ENCODE measurements around the gene CDKN2D. TPM values are rescaled to one million over a fixed set of nuclear protein-coding genes. Genes with fewer than 3 reads are reported as not detected.
A peak's percentile ranks its signal among the peaks of the same experiment; 100 is the strongest.

Gene CDKN2D
- total RNA-seq, 1 experiment from 2014 or later = 13.8 TPM

GRCh38 chr19:10518444-10519361 is 50.1 kb downstream of the CDKN2D start:
- Histone ChIP-seq H2AFZ (ENCODE audit: low read depth, low read length, poor library complexity, severe bottlenecking) (peak overlapping the region; percentile 87), H3K9me3 (ENCODE audit: control insufficient read depth in 1 of 2, insufficient read depth in 1 of 2, low read depth in 1 of 2, low read length in 2 of 2) (no peaks in the 10 kb centered on the region), H3K79me2 (ENCODE audit: insufficient read depth, low read length) (no peaks in the 10 kb centered on the region), H3K4me2 (ENCODE audit: low read length) (peak overlapping the region; percentile 100), H4K20me1 (ENCODE audit: insufficient read depth) (no peaks in the 10 kb centered on the region), H3K9ac (ENCODE audit: low read length) (no peak overlapping the region), H3K4me3 (replicated peaks in 1 of 2; ENCODE audit: low read depth in 1 of 2, low read length in 2 of 2) (0 out of 4 replicates have a peak overlapping the region, but pooled peaks of 1 of the 2 experiments have one; percentile 82), H3K9me2 (ENCODE audit: insufficient read depth) (no peaks in the 10 kb centered on the region), H3K36me3 (ENCODE audit: control insufficient read depth in 1 of 2, insufficient read depth in 2 of 2, low read length in 2 of 2) (no peaks in the 10 kb centered on the region), H3K27me3 (ENCODE audit: insufficient read depth, low read length) (no peaks in the 10 kb centered on the region), H3K4me1 (ENCODE audit: control insufficient read depth in 1 of 2, insufficient read depth in 2 of 2, low read length in 2 of 2) (peaks cover 16 to 45% of the 10 kb centered on the region in 2 experiments; a peak in 3 of 4 replicates), H3K27ac (ENCODE audit: low read depth, low read length) (no peak overlapping the region)
- TF ChIP-seq TCF7L2 (IDR thresholded peaks at IDR 0.05; ENCODE audit: borderline replicate concordance, extremely low read depth, insufficient read depth, insufficient read length) = no peak
- TF ChIP-seq ZNF274 (IDR thresholded peaks at IDR 0.05; ENCODE audit: low read depth, low read length) = no peak
- TF ChIP-seq POLR2AphosphoS5 (IDR thresholded peaks at IDR 0.05; ENCODE audit: low read depth, low read length) = no peak
- no peak for TF ChIP-seq EZH2 (IDR thresholded peaks at IDR 0.05)
- TF ChIP-seq EZH2phosphoT487 (IDR thresholded peaks at IDR 0.05; ENCODE audit: borderline replicate concordance) = no peak
- TF ChIP-seq SIN3A (IDR thresholded peaks at IDR 0.05; ENCODE audit: low read depth) = no peak
- ChIA-PET CTCF (interaction anchor here (0.6 to 0.7 kb wide), 2 partner anchors 251 to 380 kb away, joined by 3 read pairs; no protein-coding TSS in a partner anchor), POLR2A (interaction anchor here (0.6 kb wide), 1 partner anchor 10 kb away, joined by 3 read pairs; no protein-coding TSS in a partner anchor), RAD21 (ENCODE audit: low non-redundant PET in 1 of 2, low total read pairs in 2 of 2, uncharacterized antibody in 2 of 2, unreplicated experiment in 2 of 2) (no interaction called here)
- ATAC-seq (no peak), DNase-seq (ENCODE audit: low read depth, low spot score) (no peak)
- no TSS peak for BruUV-seq (replicated peaks)
- intact Hi-C loops (cut with micrococcal nuclease) = no loop called here

Measured in HCT116 (cell line).